ENCODE results near the gene AQP5. TPM values are rescaled to one million over a fixed set of nuclear protein-coding genes. Genes with fewer than 3 reads are reported as not detected.

AQP5 gene
- total and polyA plus RNA-seq, 2 donors (not counting 3 experiments of a cell fraction or from before 2014, with no cell fraction given) = 0.95 to 2.3 TPM

- dilution Hi-C loops (cut with MboI; ENCODE audit: extremely low pct_ligation_motif_present, low sequenced_read_pairs) = no loop called here
- no peaks in the 10 kb centered on the region for H3K36me3 ChIP-seq (ENCODE audit: control insufficient read depth in 2 of 2, extremely low read depth in 1 of 2, insufficient read depth in 2 of 2, low read length in 2 of 2)
- no TSS peak for BruUV-seq (replicated peaks)
- H3K4me1 ChIP-seq (ENCODE audit: control insufficient read depth, extremely low read depth, insufficient read depth, low read length) = peaks cover 11% of the 10 kb centered on the region
- H4K20me1 ChIP-seq (replicated peaks; ENCODE audit: control insufficient read depth, extremely low read depth, insufficient read depth, low read length) = no peaks in the 10 kb centered on the region
- TF ChIP-seq FOS (IDR thresholded peaks at IDR 0.05; ENCODE audit: borderline replicate concordance, insufficient read depth, low read length) (no peak), JUN (IDR thresholded peaks at IDR 0.05; ENCODE audit: borderline replicate concordance, insufficient read depth, insufficient read length, low read depth) (no peak), POLR2A (IDR thresholded peaks at IDR 0.05; ENCODE audit: low read depth, low read length) (no peak), EZH2 (IDR thresholded peaks at IDR 0.05; ENCODE audit: borderline replicate concordance, low read depth, low read length, severe bottlenecking) (no peak), POLR2AphosphoS5 (IDR thresholded peaks at IDR 0.05; ENCODE audit: insufficient read depth, low read depth, low read length) (no peak), CTCF (IDR thresholded peaks at IDR 0.05; ENCODE audit: extremely low read depth in 1 of 2, insufficient read depth in 1 of 2, low read depth in 1 of 2, low read length in 2 of 2) (no peak)
- TF ChIP-seq, protein P1, sequence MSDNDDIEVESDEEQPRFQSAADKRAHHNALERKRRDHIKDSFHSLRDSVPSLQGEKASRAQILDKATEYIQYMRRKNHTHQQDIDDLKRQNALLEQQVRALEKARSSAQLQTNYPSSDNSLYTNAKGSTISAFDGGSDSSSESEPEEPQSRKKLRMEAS (IDR thresholded peaks at IDR 0.05; ENCODE audit: insufficient read depth, insufficient read length) = no peak
- FAIRE-seq (no peak), DNase-seq (ENCODE audit: low read depth, low spot score) (no peak)
- no peak overlapping the region for H3K27ac ChIP-seq (ENCODE audit: insufficient read depth, low read depth, low read length)
- no peaks in the 10 kb centered on the region for H3K27me3 ChIP-seq (ENCODE audit: control insufficient read depth in 2 of 2, insufficient read depth in 2 of 2, low read length in 2 of 2)
- no peak overlapping the region for H2AFZ ChIP-seq (ENCODE audit: low read depth, low read length)
- CTCF ChIA-PET = interaction anchor here (0.8 to 4.5 kb wide), 25 partner anchors 9 to 124 kb away, joined by 3 to 112 read pairs (median 7); partner anchors contain the start of gene AQP5
- no peak overlapping the region for H3K4me2 ChIP-seq (ENCODE audit: insufficient read depth, low read length)
- POLR2A ChIA-PET = no interaction called here
- intact Hi-C loops (cut with micrococcal nuclease) = no loop called here
- no peak overlapping the region for H3K9ac ChIP-seq (replicated peaks; ENCODE audit: extremely low read depth, insufficient read depth, low read length)
- H3K79me2 ChIP-seq (ENCODE audit: control insufficient read depth, insufficient read depth, low read length) = no peaks in the 10 kb centered on the region
- H3K9me1 ChIP-seq (replicated peaks; ENCODE audit: control insufficient read depth, extremely low read depth, insufficient read depth, low read length) = no peaks in the 10 kb centered on the region
- H3K9me3 ChIP-seq (replicated peaks; ENCODE audit: control insufficient read depth, insufficient read depth, low read length) = no peaks in the 10 kb centered on the region
- no peak overlapping the region for H3K4me3 ChIP-seq (replicated peaks in 1 of 3; ENCODE audit: insufficient read depth in 1 of 3, low read depth in 1 of 3, low read length in 3 of 3)
These were observed 15.2 kb upstream of the AQP5 start for GRCh38 chr12:49946497-49946896.

All from endothelial cell of umbilical vein (primary cell).